ENCODE measurements around the gene PRDM16.

PRDM16 gene

GRCh38 chr1:3074297-3074741 is 5.3 kb downstream of the PRDM16 start:
- CTCF ChIA-PET, result no interaction called here

GRCh38 chr1:3074800-3075199 is 5.8 kb downstream of the PRDM16 start:
- H3K27ac Mint-ChIP-seq, result no peak overlapping the region
- H3K36me3 Mint-ChIP-seq, result no peaks in the 10 kb centered on the region
- H3K4me1 Mint-ChIP-seq, result peaks cover 12% of the 10 kb centered on the region
- no peak for DNase-seq
- H3K4me3 Mint-ChIP-seq, result no peak overlapping the region
- CTCF ChIA-PET, result no interaction called here
- H3K27me3 Mint-ChIP-seq, result peaks cover 92% of the 10 kb centered on the region
- H3K9me3 Mint-ChIP-seq, result no peaks in the 10 kb centered on the region

More at GRCh38 chr1:3074297-3074741, 5.3 kb downstream of the PRDM16 start:
- H3K4me3 Mint-ChIP-seq, result no peak overlapping the region
- H3K4me1 Mint-ChIP-seq, result peaks cover 12% of the 10 kb centered on the region
- H3K36me3 Mint-ChIP-seq, result no peaks in the 10 kb centered on the region
- no peaks in the 10 kb centered on the region for H3K9me3 Mint-ChIP-seq
- no peak overlapping the region for H3K27ac Mint-ChIP-seq
- DNase-seq, result no peak
- peaks cover 92% of the 10 kb centered on the region for H3K27me3 Mint-ChIP-seq

- Mint-ChIP-seq H3K9me3 (no peaks in the 10 kb centered on the region), H3K27me3 (peaks cover 91% of the 10 kb centered on the region), H3K27ac (no peak overlapping the region), H3K4me1 (peaks cover 12% of the 10 kb centered on the region), H3K4me3 (no peak overlapping the region), H3K36me3 (no peaks in the 10 kb centered on the region)
- DNase-seq, result no peak
- CTCF ChIA-PET, result no interaction called here
These were observed 6.8 kb downstream of the PRDM16 start for GRCh38 chr1:3075666-3076362.

- no peaks in the 10 kb centered on the region for H3K36me3 Mint-ChIP-seq
- H3K4me1 Mint-ChIP-seq, result peaks cover 12% of the 10 kb centered on the region
- H3K4me3 Mint-ChIP-seq, result no peak overlapping the region
- H3K9me3 Mint-ChIP-seq, result no peaks in the 10 kb centered on the region
- no peak for DNase-seq
- peaks cover 86% of the 10 kb centered on the region for H3K27me3 Mint-ChIP-seq
- no peak overlapping the region for H3K27ac Mint-ChIP-seq
- CTCF ChIA-PET, result no interaction called here
These were observed 7.3 kb downstream of the PRDM16 start for GRCh38 chr1:3076363-3076740.

GRCh38 chr1:3077081-3077480 is 8.1 kb downstream of the PRDM16 start:
- Mint-ChIP-seq H3K27ac (no peak overlapping the region), H3K4me3 (no peak overlapping the region), H3K27me3 (peaks cover 78% of the 10 kb centered on the region), H3K4me1 (peaks cover 12% of the 10 kb centered on the region), H3K36me3 (no peaks in the 10 kb centered on the region), H3K9me3 (no peaks in the 10 kb centered on the region)
- no peak for DNase-seq
- CTCF ChIA-PET, result no interaction called here

GRCh38 chr1:3077561-3077960 is 8.6 kb downstream of the PRDM16 start:
- Mint-ChIP-seq H3K4me1 (peaks cover 12% of the 10 kb centered on the region), H3K4me3 (no peak overlapping the region), H3K27ac (no peak overlapping the region), H3K9me3 (no peaks in the 10 kb centered on the region), H3K27me3 (peaks cover 74% of the 10 kb centered on the region), H3K36me3 (no peaks in the 10 kb centered on the region)
- no peak for DNase-seq
- CTCF ChIA-PET, result no interaction called here

GRCh38 chr1:3078430-3078861 is 9.4 kb downstream of the PRDM16 start:
- CTCF ChIA-PET, result no interaction called here
- no peak overlapping the region for H3K4me3 Mint-ChIP-seq
- peaks cover 65% of the 10 kb centered on the region for H3K27me3 Mint-ChIP-seq
- H3K27ac Mint-ChIP-seq, result no peak overlapping the region
- no peaks in the 10 kb centered on the region for H3K36me3 Mint-ChIP-seq
- H3K9me3 Mint-ChIP-seq, result no peaks in the 10 kb centered on the region
- DNase-seq, result peak; percentile 30
- H3K4me1 Mint-ChIP-seq, result peaks cover 12% of the 10 kb centered on the region

- Mint-ChIP-seq H3K9me3 (no peaks in the 10 kb centered on the region), H3K27me3 (peaks cover 60% of the 10 kb centered on the region), H3K36me3 (no peaks in the 10 kb centered on the region), H3K27ac (no peak overlapping the region), H3K4me1 (peaks cover 12% of the 10 kb centered on the region), H3K4me3 (no peak overlapping the region)
- DNase-seq, result no peak
- CTCF ChIA-PET, result no interaction called here
These were observed 9.9 kb downstream of the PRDM16 start for GRCh38 chr1:3078871-3079270.

- no peak overlapping the region for H3K4me3 Mint-ChIP-seq
- CTCF ChIA-PET, result no interaction called here
- H3K27me3 Mint-ChIP-seq, result peaks cover 54% of the 10 kb centered on the region
- no peak for DNase-seq
- no peaks in the 10 kb centered on the region for H3K9me3 Mint-ChIP-seq
- peaks cover 12% of the 10 kb centered on the region for H3K4me1 Mint-ChIP-seq
- no peak overlapping the region for H3K27ac Mint-ChIP-seq
- no peaks in the 10 kb centered on the region for H3K36me3 Mint-ChIP-seq
These were observed 10.5 kb downstream of the PRDM16 start for GRCh38 chr1:3079381-3080052.

GRCh38 chr1:3080053-3080955 is 11.3 kb downstream of the PRDM16 start:
- Mint-ChIP-seq H3K4me3 (no peak overlapping the region), H3K9me3 (no peaks in the 10 kb centered on the region), H3K36me3 (no peaks in the 10 kb centered on the region), H3K27me3 (peaks cover 47% of the 10 kb centered on the region), H3K27ac (no peak overlapping the region), H3K4me1 (peaks cover 12% of the 10 kb centered on the region)
- CTCF ChIA-PET, result no interaction called here
- no peak for DNase-seq

- Mint-ChIP-seq H3K36me3 (no peaks in the 10 kb centered on the region), H3K9me3 (no peaks in the 10 kb centered on the region), H3K4me1 (peaks cover 12% of the 10 kb centered on the region), H3K27ac (no peak overlapping the region), H3K27me3 (peaks cover 38% of the 10 kb centered on the region), H3K4me3 (no peak overlapping the region)
- DNase-seq, result no peak
- CTCF ChIA-PET, result no interaction called here
These were observed 12.2 kb downstream of the PRDM16 start for GRCh38 chr1:3081171-3081683.

GRCh38 chr1:3082051-3082450 is 13.0 kb downstream of the PRDM16 start:
- no peak overlapping the region for H3K27ac Mint-ChIP-seq
- H3K9me3 Mint-ChIP-seq, result no peaks in the 10 kb centered on the region
- peaks cover 12% of the 10 kb centered on the region for H3K4me1 Mint-ChIP-seq
- CTCF ChIA-PET, result no interaction called here
- H3K4me3 Mint-ChIP-seq, result no peak overlapping the region
- peaks cover 30% of the 10 kb centered on the region for H3K27me3 Mint-ChIP-seq
- no peak for DNase-seq
- no peaks in the 10 kb centered on the region for H3K36me3 Mint-ChIP-seq

- no peak for DNase-seq
- no peak overlapping the region for H3K27ac Mint-ChIP-seq
- H3K27me3 Mint-ChIP-seq, result peaks cover 22% of the 10 kb centered on the region
- H3K9me3 Mint-ChIP-seq, result no peaks in the 10 kb centered on the region
- H3K36me3 Mint-ChIP-seq, result no peaks in the 10 kb centered on the region
- CTCF ChIA-PET, result no interaction called here
- H3K4me1 Mint-ChIP-seq, result peaks cover 12% of the 10 kb centered on the region
- H3K4me3 Mint-ChIP-seq, result no peak overlapping the region
These were observed 13.8 kb downstream of the PRDM16 start for GRCh38 chr1:3082571-3083516.

Measured in activated naive CD4-positive, alpha-beta T cell treated with anti-CD3 and anti-CD28 coated beads, Interleukin-2, amount 10 ng/mL, durations not matched to agents 7 days and 5 days (primary cell).